OCI-LY7 (cell line): ENCODE data around the gene KLK8.

Source experiments
- CTCF ChIP-seq: fragments of 200-600 bp; sonication (generic); conservative IDR thresholded peaks from 2 replicates; pipeline ENCODE4 v1.5.1; 2014; ENCODE audit warnings: mild to moderate bottlenecking, antibody characterized with exemption, low read length, moderate library complexity, mixed read lengths
- EZH2phosphoT487 ChIP-seq: fragments of 200-600 bp; sonication (generic); IDR thresholded peaks from 2 replicates; pipeline ENCODE4 v1.6.1; 2018; ENCODE audit warnings: low read depth, borderline replicate concordance, mild to moderate bottlenecking, mixed run types, antibody characterized with exemption, low read length, moderate library complexity, mixed read lengths

GRCh38 chr19:50980208-50980607, 21.2 kb downstream of the KLK8 start:
- no peak for TF ChIP-seq CTCF
- no peak for TF ChIP-seq EZH2phosphoT487
